ENCODE data around the gene NSUN3. TPM values are rescaled to one million over a fixed set of nuclear protein-coding genes. Genes with fewer than 3 reads are reported as not detected.

NSUN3 gene
- total and polyA plus RNA-seq, 2 of the 4 experiments (the other 2 are of a cell fraction): 4.9 to 6.8 TPM

GRCh38 chr3:94167796-94168195 lies 104.9 kb downstream of the NSUN3 start:
- H2AK9ac ChIP-seq (replicated peaks; ENCODE audit: low read depth, low read length, poor library complexity): no peak overlapping the region
- H3K4me2 ChIP-seq (ENCODE audit: low read depth, low read length): no peak overlapping the region
- ChIA-PET POLR2A (ENCODE audit: unreplicated experiment) (no interaction called here), CTCF (no interaction called here)
- no peaks in the 10 kb centered on the region for H3K4me1 ChIP-seq (ENCODE audit: control insufficient read depth, insufficient read depth, low read length)
- H2BK5ac ChIP-seq (ENCODE audit: low read depth, low read length, poor library complexity, severe bottlenecking): no peak overlapping the region
- H2BK120ac ChIP-seq (ENCODE audit: low read depth, low read length): no peak overlapping the region
- H2AK5ac ChIP-seq (ENCODE audit: low read depth, low read length): no peak overlapping the region
- in situ Hi-C loops (cut with MboI; ENCODE audit: low sequenced_read_pairs): no loop called here
- no peaks in the 10 kb centered on the region for H3K36me3 ChIP-seq (ENCODE audit: control insufficient read depth, insufficient read depth, low read length)
- no peak overlapping the region for H3K4me3 ChIP-seq (ENCODE audit: insufficient read depth, low read depth, low read length)
- no peak overlapping the region for H2AFZ ChIP-seq (replicated peaks; ENCODE audit: low read length, poor library complexity)
- dilution Hi-C loops (cut with HindIII; ENCODE audit: low sequenced_read_pairs, unreplicated experiment): no loop called here
- no peak overlapping the region for H3K18ac ChIP-seq (ENCODE audit: low read depth, low read length)
- H3K23ac ChIP-seq (ENCODE audit: low read depth, low read length): no peak overlapping the region
- H4K91ac ChIP-seq (ENCODE audit: insufficient read depth, low read depth, low read length): no peak overlapping the region
- DNase-seq: no peak
- H4K8ac ChIP-seq (ENCODE audit: low read depth in 2 of 2, low read length in 2 of 2): no peak overlapping the region
- intact Hi-C loops (cut with micrococcal nuclease): no loop called here
- H3K9ac ChIP-seq (ENCODE audit: low read depth, low read length): no peak overlapping the region
- no peak for TF ChIP-seq ELK1 (IDR thresholded peaks at IDR 0.05; ENCODE audit: borderline replicate concordance, low read depth, low read length)
- TF ChIP-seq RCOR1 (IDR thresholded peaks at IDR 0.05; ENCODE audit: insufficient replicate concordance, low read length): no peak
- no peak for TF ChIP-seq BHLHE40 (IDR thresholded peaks at IDR 0.05; ENCODE audit: low read depth, low read length)
- no peak for TF ChIP-seq RFX5 (IDR thresholded peaks at IDR 0.05; ENCODE audit: low read depth, low read length)
- no peak for TF ChIP-seq MXI1 (IDR thresholded peaks at IDR 0.05; ENCODE audit: borderline replicate concordance, low read depth, low read length)
- no peak for TF ChIP-seq SMC3 (IDR thresholded peaks at IDR 0.05; ENCODE audit: low read depth, low read length)
- TF ChIP-seq POLR2A (IDR thresholded peaks at IDR 0.05; ENCODE audit: low read depth, low read length): no peak
- no peak for TF ChIP-seq CEBPB (IDR thresholded peaks at IDR 0.05; ENCODE audit: low read depth, low read length)
- no peak for TF ChIP-seq CHD1 (IDR thresholded peaks at IDR 0.05; ENCODE audit: low read depth, low read length)
- no peak for TF ChIP-seq FOS (IDR thresholded peaks at IDR 0.05; ENCODE audit: low read depth, low read length)
- TF ChIP-seq MAFK (IDR thresholded peaks at IDR 0.05; ENCODE audit: low read depth, low read length): no peak
- TF ChIP-seq NFE2L2 (IDR thresholded peaks at IDR 0.05; ENCODE audit: low read depth, low read length): no peak
- WGBS, 2 experiments (ENCODE audit: extremely low coverage in 2 of 2, insufficient read length in 1 of 2): 29% methylated on average over 1 of the region's 6 CpGs; no CpG with 5 or more reads in 1 of the 2 experiments
- no peaks in the 10 kb centered on the region for H3K9me1 ChIP-seq (ENCODE audit: insufficient read depth, low read length)
- ATAC-seq (ENCODE audit: low read depth): no peak
- no peak overlapping the region for H2BK15ac ChIP-seq (ENCODE audit: low read depth, low read length)
- no peak overlapping the region for H2BK20ac ChIP-seq (ENCODE audit: low read depth, low read length)
- no TSS peak for BruUV-seq (replicated peaks)
- H3K27ac ChIP-seq (ENCODE audit: insufficient read depth, low read length): no peak overlapping the region
- no peaks in the 10 kb centered on the region for H3K27me3 ChIP-seq (ENCODE audit: control insufficient read depth, insufficient read depth, low read length)
- no peaks in the 10 kb centered on the region for H4K20me1 ChIP-seq (ENCODE audit: insufficient read depth, low read length)
- H3K79me1 ChIP-seq (ENCODE audit: low read depth in 1 of 2, low read length in 2 of 2): no peaks in the 10 kb centered on the region
- no peak overlapping the region for H3K14ac ChIP-seq (replicated peaks; ENCODE audit: low read depth, low read length)
- H4K5ac ChIP-seq (ENCODE audit: low read depth, low read length): no peak overlapping the region
- H3K4ac ChIP-seq (ENCODE audit: low read depth, low read length): no peak overlapping the region
- H3K56ac ChIP-seq (ENCODE audit: extremely low read depth, insufficient read depth, low read length): no peak overlapping the region
- no peaks in the 10 kb centered on the region for H3K9me3 ChIP-seq (ENCODE audit: control insufficient read depth, insufficient read depth, low read length)
